NT2/D1 (cell line): ENCODE results near the gene CDH8.
"Not testable (repeated sequence)": the region's sequence is repeated elsewhere in the genome, so short reads cannot be mapped to it uniquely, and the experiment has no call there.

Experiments
- SUZ12 ChIP-seq: IDR thresholded peaks from 2 replicates; pipeline ENCODE4 v1.6.1; 2011; ENCODE audit not compliant: insufficient read length, insufficient read depth; ENCODE audit errors: extremely low read depth
- YY1 ChIP-seq: IDR thresholded peaks from 2 replicates; pipeline ENCODE4 v1.6.1; 2011; ENCODE audit not compliant: insufficient read length, insufficient read depth

DNA sequence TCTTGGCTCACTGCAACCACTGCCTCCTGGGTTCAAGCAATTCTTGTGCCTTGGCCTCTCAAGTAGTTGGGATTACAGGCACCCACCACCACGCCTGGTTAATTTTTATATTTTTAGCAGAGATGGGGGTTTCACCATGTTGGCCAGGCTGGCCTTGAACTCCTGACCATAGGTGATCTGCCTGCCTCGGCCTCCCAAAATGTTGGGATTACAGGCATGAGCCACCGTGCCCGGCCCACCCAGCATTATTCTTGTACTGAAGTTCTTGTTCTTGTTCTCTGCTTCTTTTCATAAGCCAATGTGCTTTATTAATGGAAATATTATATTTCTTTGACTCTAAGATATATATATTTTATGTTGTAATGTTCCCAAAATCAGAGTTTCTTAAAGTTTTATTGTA is 336.6 kb downstream of the CDH8 start:
- TF ChIP-seq SUZ12, YY1: not testable (repeated sequence)
